ENCODE data around the gene TMEM59L. TPM values are rescaled to one million over a fixed set of nuclear protein-coding genes. Genes with fewer than 3 reads are reported as not detected.
A peak's percentile ranks its signal among the peaks of the same experiment; 100 is the strongest.

Gene TMEM59L
- total RNA-seq, 1 donor from 2014 or later, result 5.6 TPM

GRCh38 chr19:18611327-18612050, 1.2 kb upstream of the TMEM59L start:
- H3K27me3 Mint-ChIP-seq (ENCODE audit: low read depth, unreplicated experiment), result peaks cover 64% of the 10 kb centered on the region
- peaks cover 62% of the 10 kb centered on the region for H3K27me3 ChIP-seq (ENCODE audit: insufficient read depth, low read length)
- H2AFZ ChIP-seq (ENCODE audit: low read depth, low read length), result no peak overlapping the region
- peaks cover 8% of the 10 kb centered on the region for H3K9me3 Mint-ChIP-seq (ENCODE audit: unreplicated experiment)
- no peak for TF ChIP-seq CTCF (IDR thresholded peaks at IDR 0.05; ENCODE audit: insufficient read depth, low read depth, low read length)
- TF ChIP-seq EZH2 (IDR thresholded peaks at IDR 0.05; ENCODE audit: insufficient read depth, low read length), result peak; percentile 49
- H3K9ac ChIP-seq (ENCODE audit: low read length), result no peak overlapping the region
- H3K79me2 ChIP-seq (ENCODE audit: insufficient read depth, low read length), result no peaks in the 10 kb centered on the region
- peak overlapping the region; percentile 14 for H3K4me2 ChIP-seq (ENCODE audit: low read length)
- H3K4me3 ChIP-seq (ENCODE audit: insufficient read depth, low read depth, low read length), result no peak overlapping the region
- H3K9me3 ChIP-seq (ENCODE audit: insufficient read depth, low read depth, low read length), result peaks cover 2% of the 10 kb centered on the region
- peaks cover 5% of the 10 kb centered on the region for H3K4me1 Mint-ChIP-seq (ENCODE audit: low read depth, unreplicated experiment)
- no peak overlapping the region for H3K27ac Mint-ChIP-seq (ENCODE audit: unreplicated experiment)
- no peaks in the 10 kb centered on the region for H3K36me3 Mint-ChIP-seq (ENCODE audit: low read depth, unreplicated experiment)
- peaks cover 9% of the 10 kb centered on the region for H3K4me1 ChIP-seq (ENCODE audit: insufficient read depth, low read length)
- H4K20me1 ChIP-seq (ENCODE audit: insufficient read depth, low read length), result peaks cover 19% of the 10 kb centered on the region
- FAIRE-seq, result no peak
- no peak overlapping the region for H3K27ac ChIP-seq (ENCODE audit: low read depth, low read length)
- no peaks in the 10 kb centered on the region for H3K36me3 ChIP-seq (ENCODE audit: insufficient read depth, low read length)
- peak overlapping the region; percentile 70 for H3K4me3 Mint-ChIP-seq (ENCODE audit: unreplicated experiment)
- no peak for DNase-seq (ENCODE audit: low read depth)

- DNase-seq (ENCODE audit: low read depth) (no peak), FAIRE-seq (no peak)
- peaks cover 8% of the 10 kb centered on the region for H3K4me1 ChIP-seq (ENCODE audit: insufficient read depth, low read length)
- no peak overlapping the region for H3K27ac ChIP-seq (ENCODE audit: low read depth, low read length)
- H3K9me3 ChIP-seq (ENCODE audit: insufficient read depth, low read depth, low read length), result peaks cover 2% of the 10 kb centered on the region
- Mint-ChIP-seq H3K27me3 (ENCODE audit: low read depth, unreplicated experiment) (peaks cover 64% of the 10 kb centered on the region), H3K9me3 (ENCODE audit: unreplicated experiment) (peaks cover 10% of the 10 kb centered on the region), H3K4me3 (ENCODE audit: unreplicated experiment) (peak overlapping the region; percentile 81), H3K4me1 (ENCODE audit: low read depth, unreplicated experiment) (peaks cover 5% of the 10 kb centered on the region), H3K36me3 (ENCODE audit: low read depth, unreplicated experiment) (no peaks in the 10 kb centered on the region), H3K27ac (ENCODE audit: unreplicated experiment) (no peak overlapping the region)
- no peaks in the 10 kb centered on the region for H3K36me3 ChIP-seq (ENCODE audit: insufficient read depth, low read length)
- H4K20me1 ChIP-seq (ENCODE audit: insufficient read depth, low read length), result peaks cover 19% of the 10 kb centered on the region
- no peak overlapping the region for H3K9ac ChIP-seq (ENCODE audit: low read length)
- peak overlapping the region; percentile 83 for H3K4me2 ChIP-seq (ENCODE audit: low read length)
- H3K79me2 ChIP-seq (ENCODE audit: insufficient read depth, low read length), result no peaks in the 10 kb centered on the region
- peaks cover 61% of the 10 kb centered on the region for H3K27me3 ChIP-seq (ENCODE audit: insufficient read depth, low read length)
- no peak for TF ChIP-seq CTCF (IDR thresholded peaks at IDR 0.05; ENCODE audit: insufficient read depth, low read depth, low read length)
- TF ChIP-seq EZH2 (IDR thresholded peaks at IDR 0.05; ENCODE audit: insufficient read depth, low read length), result no peak
- peak overlapping the region; percentile 46 for H3K4me3 ChIP-seq (ENCODE audit: insufficient read depth, low read depth, low read length)
- H2AFZ ChIP-seq (ENCODE audit: low read depth, low read length), result peak overlapping the region; percentile 63
These were observed 459 bp upstream of the TMEM59L start for GRCh38 chr19:18612051-18612771.
